SK-N-MC (cell line): ENCODE measurements around the gene CZIB.

ENCODE experiments used
- DNase-seq: peaks from one replicate; pipeline ENCODE4 v3.0.0-alpha.2; 2011; ENCODE audit warnings: low read depth, low spot score
- H3K27ac ChIP-seq: fragments of 200-600 bp; sonication (generic); 2 replicates; pipeline ENCODE4 v1.5.1; 2016; ENCODE audit warnings: mixed run types
- H3K36me3 ChIP-seq: fragments of 200-600 bp; sonication (generic); 2 replicates; pipeline ENCODE4 v1.6.1; 2017; ENCODE audit warnings: antibody characterized with exemption, low read length, mixed read lengths; ENCODE audit not compliant: insufficient read depth
- H3K4me3 ChIP-seq: fragments of 200-600 bp; sonication (generic); 2 replicates; pipeline ENCODE4 v1.5.1; 2016
- H3K9ac ChIP-seq: fragments of 200-600 bp; sonication (generic); 2 replicates; pipeline ENCODE4 v1.8.0; 2017; ENCODE audit warnings: mixed run types, mixed read lengths; ENCODE audit not compliant: insufficient read length
- H3K9me3 ChIP-seq: fragments of 200-600 bp; sonication (generic); 2 replicates; pipeline ENCODE4 v1.6.1; 2017; ENCODE audit warnings: low read depth, mild to moderate bottlenecking, antibody characterized with exemption, low read length, moderate library complexity, mixed read lengths
- EZH2 ChIP-seq: fragments of 200-600 bp; sonication (generic); IDR thresholded peaks from one replicate; pipeline ENCODE4 v1.6.1; 2017; ENCODE audit warnings: antibody characterized with exemption
- FOXP2 ChIP-seq: optimal IDR thresholded peaks from 2 replicates; pipeline ENCODE3; 2011; ENCODE audit warnings: mild to moderate bottlenecking, moderate library complexity; ENCODE audit not compliant: insufficient read depth; ENCODE audit errors: extremely low read length, control extremely low read depth
- POLR2AphosphoS5 ChIP-seq: IDR thresholded peaks from 2 replicates; pipeline ENCODE4 v1.6.1; 2012; ENCODE audit warnings: mild to moderate bottlenecking, low read depth, low read length, borderline replicate concordance

Gene CZIB

DNA sequence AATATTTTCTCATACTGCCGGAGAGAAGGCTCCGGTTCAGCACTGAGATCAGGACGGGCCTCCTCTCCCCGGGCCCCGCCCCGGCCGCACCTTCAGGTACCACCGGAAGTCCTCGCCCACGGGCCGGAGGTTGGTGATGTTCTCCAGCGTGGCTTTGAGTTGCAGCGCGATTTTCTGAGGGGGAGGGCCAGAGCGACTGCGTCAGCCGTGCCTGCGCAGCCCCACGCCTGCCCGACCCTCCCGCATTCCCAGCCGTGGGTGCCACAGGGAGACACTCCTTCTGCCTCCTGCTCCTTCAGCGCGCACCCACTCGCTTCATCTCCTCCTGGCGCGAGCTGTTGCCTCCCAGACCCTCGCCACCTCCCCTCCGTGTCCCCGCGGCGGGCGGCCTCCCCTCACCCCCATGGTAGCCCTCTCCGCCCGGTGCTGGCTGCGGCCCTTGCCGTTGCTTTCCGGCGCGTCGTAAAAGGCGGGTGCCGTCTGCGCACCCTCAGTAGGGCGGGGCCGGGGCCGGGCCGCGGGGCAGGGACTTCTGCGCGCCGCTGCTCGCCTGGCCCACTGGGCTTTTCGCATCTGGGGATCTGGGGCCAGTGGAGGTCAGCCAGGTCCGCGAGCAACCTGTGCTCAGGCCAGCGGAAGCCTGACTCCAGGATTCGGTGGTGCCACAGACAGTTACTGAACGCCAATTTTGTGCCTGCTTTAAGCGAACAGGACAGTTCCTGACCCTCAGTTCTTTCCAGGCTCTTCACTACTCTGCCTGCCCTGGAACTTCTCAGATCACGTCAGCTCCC is at the start of gene CZIB:
Gene CZIB, minus strand, starts transcription at position 464 of the 791 bp plus-strand sequence. Its CDS starts 59 bp downstream, at position 405.
- Histone ChIP-seq H3K36me3 (peaks cover 11% of the 10 kb centered on the region; the same call in 1 of the 2 replicates), H3K27ac (peak within 1 kb of the TSS; percentile 79), H3K9ac (peak within 1 kb of the TSS; percentile 92), H3K9me3 (no peaks in the 10 kb centered on the region), H3K4me3 (peak within 1 kb of the TSS; percentile 95)
- DNase-seq: peak; percentile 52
- TF ChIP-seq EZH2: no peak
- peak; percentile 98 for TF ChIP-seq POLR2AphosphoS5

DNA sequence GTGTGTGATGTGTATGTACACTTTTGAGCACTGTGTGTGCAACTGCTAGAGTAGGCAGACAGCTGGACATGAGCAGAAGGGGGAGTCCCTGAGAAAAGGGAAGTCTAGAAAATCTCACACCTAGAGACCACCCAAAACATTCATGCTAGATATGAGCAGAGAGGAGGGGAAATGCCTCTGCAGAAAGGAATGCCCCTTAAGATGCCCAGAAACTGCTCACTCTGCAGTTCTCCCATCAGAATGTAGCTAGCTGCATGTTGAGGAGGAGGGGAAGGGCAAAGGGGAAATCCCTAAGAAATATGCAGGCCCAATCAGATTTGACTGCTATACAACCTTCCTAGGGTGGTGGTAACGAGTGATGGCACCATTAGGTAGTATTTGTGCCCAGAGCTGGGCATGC is 49.7 kb upstream of the CZIB start:
- H3K4me3 ChIP-seq: no peak overlapping the region
- DNase-seq: no peak
- no peaks in the 10 kb centered on the region for H3K9me3 ChIP-seq
- no peak overlapping the region for H3K27ac ChIP-seq
- TF ChIP-seq FOXP2 (no peak), POLR2AphosphoS5 (no peak), EZH2 (no peak)
- peaks cover 17% of the 10 kb centered on the region; the same call in 1 of the 2 replicates for H3K36me3 ChIP-seq
- no peak overlapping the region for H3K9ac ChIP-seq

DNA sequence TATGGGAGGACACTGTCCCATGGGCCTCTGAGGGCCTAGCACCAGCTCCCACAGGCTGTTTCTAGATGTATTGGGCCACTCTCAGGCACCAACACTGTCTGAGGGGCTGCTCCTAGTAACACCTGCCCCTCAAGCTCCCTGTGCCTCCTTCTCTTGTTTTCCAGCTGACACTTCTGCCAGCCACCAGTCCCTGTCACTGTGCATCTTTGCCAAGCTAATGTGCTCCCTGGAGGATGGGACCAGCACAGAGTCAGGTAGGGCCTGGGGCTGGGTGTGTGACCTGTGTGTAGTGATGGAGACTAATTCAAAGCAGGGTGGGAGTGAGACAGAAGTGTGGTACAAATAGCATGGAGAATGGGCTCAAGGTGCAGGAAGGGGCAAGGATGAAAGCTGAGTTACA is 47.3 kb upstream of the CZIB start:
- Histone ChIP-seq H3K36me3 (peaks cover 36% of the 10 kb centered on the region; the same call in 1 of the 2 replicates), H3K4me3 (no peak overlapping the region), H3K9ac (no peak overlapping the region), H3K27ac (no peak overlapping the region), H3K9me3 (no peaks in the 10 kb centered on the region)
- no peak for TF ChIP-seq EZH2
- TF ChIP-seq POLR2AphosphoS5: no peak
- no peak for TF ChIP-seq FOXP2
- DNase-seq: no peak

- H3K9me3 ChIP-seq: no peaks in the 10 kb centered on the region
- H3K27ac ChIP-seq: no peak overlapping the region
- H3K36me3 ChIP-seq: peaks cover 44% of the 10 kb centered on the region; the same call in 1 of the 2 replicates
- no peak overlapping the region for H3K4me3 ChIP-seq
- TF ChIP-seq EZH2: no peak
- no peak for TF ChIP-seq POLR2AphosphoS5
- no peak for TF ChIP-seq FOXP2
- no peak for DNase-seq
- no peak overlapping the region for H3K9ac ChIP-seq
Measured at GRCh38 chr1:53266038-53266437, 45.6 kb upstream of the CZIB start.

- no peak for DNase-seq
- Histone ChIP-seq H3K9me3 (no peaks in the 10 kb centered on the region), H3K36me3 (peaks cover 44% of the 10 kb centered on the region; the same call in 1 of the 2 replicates), H3K4me3 (no peak overlapping the region), H3K9ac (no peak overlapping the region), H3K27ac (no peak overlapping the region)
- TF ChIP-seq FOXP2: no peak
Measured at GRCh38 chr1:53265581-53265980, 45.1 kb upstream of the CZIB start.

DNA sequence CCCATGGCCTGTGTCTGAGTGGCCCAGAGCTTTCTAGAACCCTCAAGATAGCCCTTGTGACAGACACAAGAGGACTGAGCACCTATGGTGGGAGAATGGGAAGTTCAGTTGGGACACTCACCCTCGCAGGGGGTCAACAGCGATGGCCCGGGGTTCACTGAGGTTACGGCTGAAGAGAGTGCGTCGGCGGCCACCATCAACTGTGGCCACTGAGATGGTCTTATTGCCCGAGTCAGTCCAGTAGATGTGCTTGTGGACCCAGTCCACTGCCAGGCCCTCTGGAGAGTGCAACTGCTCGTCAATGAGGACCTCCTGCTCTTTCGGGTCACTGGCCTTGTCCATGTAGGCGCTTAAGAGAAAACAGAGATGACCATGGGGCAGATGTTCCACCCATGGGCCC is 43.6 kb upstream of the CZIB start:
- Histone ChIP-seq H3K9me3 (no peaks in the 10 kb centered on the region), H3K4me3 (no peak overlapping the region), H3K27ac (no peak overlapping the region), H3K36me3 (peaks cover 60% of the 10 kb centered on the region; the same call in 1 of the 2 replicates), H3K9ac (no peak overlapping the region)
- TF ChIP-seq FOXP2 (no peak), EZH2 (no peak), POLR2AphosphoS5 (no peak)
- no peak for DNase-seq

GRCh38 chr1:53262000-53262399 is 41.6 kb upstream of the CZIB start:
- no peak overlapping the region for H3K4me3 ChIP-seq
- H3K9ac ChIP-seq: no peak overlapping the region
- H3K9me3 ChIP-seq: no peaks in the 10 kb centered on the region
- TF ChIP-seq FOXP2 (no peak), EZH2 (no peak), POLR2AphosphoS5 (no peak)
- DNase-seq: no peak
- no peak overlapping the region for H3K27ac ChIP-seq
- H3K36me3 ChIP-seq: peaks cover 76% of the 10 kb centered on the region

DNA sequence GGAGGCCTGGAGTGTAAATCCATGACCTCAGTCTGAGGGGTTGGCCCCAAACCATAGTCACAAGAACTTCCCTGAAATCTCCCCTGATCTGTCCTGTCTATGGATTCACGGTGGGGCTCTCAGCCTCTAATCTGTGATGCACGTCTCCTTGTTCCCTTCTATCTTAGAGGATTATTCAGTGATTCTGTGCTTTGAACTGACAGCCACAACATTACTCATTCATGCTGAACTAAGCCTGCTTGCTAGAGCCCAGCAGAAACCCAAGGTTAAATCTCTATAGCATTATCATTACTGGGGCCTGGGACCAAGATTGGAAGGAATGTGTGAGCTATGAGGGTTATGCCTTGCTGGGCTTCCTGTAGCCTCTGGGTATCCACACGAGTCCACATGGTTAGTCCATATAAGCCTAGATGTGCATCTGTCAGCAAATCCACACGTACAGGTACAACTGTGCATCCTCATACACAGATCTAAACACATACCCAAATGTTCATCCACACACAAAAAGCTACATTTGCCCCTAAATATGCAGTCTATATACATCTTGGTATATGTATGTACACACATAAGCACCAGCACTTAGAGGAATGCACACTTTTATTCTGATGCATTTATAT is 40.3 kb upstream of the CZIB start:
- TF ChIP-seq FOXP2: no peak
- TF ChIP-seq EZH2: no peak
- TF ChIP-seq POLR2AphosphoS5: no peak
- no peak overlapping the region for H3K9ac ChIP-seq
- DNase-seq: no peak
- no peaks in the 10 kb centered on the region for H3K9me3 ChIP-seq
- H3K4me3 ChIP-seq: no peak overlapping the region
- no peak overlapping the region for H3K27ac ChIP-seq
- H3K36me3 ChIP-seq: peaks cover 76% of the 10 kb centered on the region

DNA sequence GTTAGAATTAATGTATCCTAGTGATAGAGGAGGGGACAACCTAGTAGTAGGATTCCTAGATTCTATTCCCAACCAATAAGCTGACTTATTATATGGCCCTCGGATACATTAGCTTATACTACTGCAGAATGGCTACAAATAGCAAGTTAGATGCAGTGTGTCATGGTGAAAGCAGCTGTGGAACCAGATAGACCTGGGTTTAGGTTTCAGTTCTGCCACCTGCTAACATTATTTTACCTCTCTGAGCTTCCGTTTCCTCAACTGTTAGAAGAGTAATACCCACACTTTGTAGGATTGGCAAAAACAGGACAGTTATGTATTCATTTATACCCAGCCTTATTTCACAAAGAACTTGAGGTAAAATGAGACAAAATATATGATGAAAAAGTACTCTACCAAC is 39.5 kb upstream of the CZIB start:
- Histone ChIP-seq H3K36me3 (peaks cover 82% of the 10 kb centered on the region), H3K9me3 (no peaks in the 10 kb centered on the region), H3K27ac (no peak overlapping the region), H3K9ac (no peak overlapping the region), H3K4me3 (no peak overlapping the region)
- no peak for DNase-seq
- TF ChIP-seq FOXP2: no peak
- TF ChIP-seq POLR2AphosphoS5: no peak
- TF ChIP-seq EZH2: no peak
